Stimulated activated naive CD8-positive, alpha-beta T cell treated with anti-CD3 and anti-CD28 coated beads, Interleukin-15, Interleukin-2, amounts not matched to agents 100 ng/mL and 50 ng/mL, for 24 hours (primary cell): ENCODE data around the gene CORO2B.
"Not testable (repeated sequence)": the region's sequence is repeated elsewhere in the genome, so short reads cannot be mapped to it uniquely, and the experiment has no call there.

ENCODE experiments used
- H3K27ac Mint-ChIP-seq: one replicate; pipeline ENCODE4 v1.8.0; 2021; ENCODE audit warnings: mild to moderate bottlenecking, mixed read lengths
- H3K27me3 Mint-ChIP-seq: one replicate; pipeline ENCODE4 v1.8.0; 2021; ENCODE audit warnings: mixed read lengths
- H3K36me3 Mint-ChIP-seq: one replicate; pipeline ENCODE4 v1.8.0; 2021; ENCODE audit warnings: low read depth, mixed read lengths
- H3K4me1 Mint-ChIP-seq: one replicate; pipeline ENCODE4 v1.8.0; 2021; ENCODE audit warnings: low read depth, mixed read lengths
- H3K4me3 Mint-ChIP-seq: one replicate; pipeline ENCODE4 v1.8.0; 2021; ENCODE audit warnings: mild to moderate bottlenecking, mixed read lengths
- H3K9me3 Mint-ChIP-seq: one replicate; pipeline ENCODE4 v1.8.0; 2021; ENCODE audit warnings: mixed read lengths

CORO2B gene

GRCh38 chr15:68676011-68676605, 97.3 kb downstream of the CORO2B start:
- Mint-ChIP-seq H3K27ac (no peak overlapping the region), H3K4me1 (peaks cover 7% of the 10 kb centered on the region), H3K9me3 (no peaks in the 10 kb centered on the region), H3K4me3 (no peak overlapping the region), H3K36me3 (no peaks in the 10 kb centered on the region), H3K27me3 (peaks cover 16% of the 10 kb centered on the region)

- Mint-ChIP-seq H3K27ac (no peak overlapping the region), H3K4me3 (no peak overlapping the region), H3K9me3 (no peaks in the 10 kb centered on the region), H3K36me3 (no peaks in the 10 kb centered on the region), H3K27me3 (peaks cover 9% of the 10 kb centered on the region), H3K4me1 (peaks cover 7% of the 10 kb centered on the region)
Measured at GRCh38 chr15:68676926-68677325, 98.1 kb downstream of the CORO2B start.

GRCh38 chr15:68677996-68678395, 99.2 kb downstream of the CORO2B start:
- Mint-ChIP-seq H3K4me1 (peaks cover 7% of the 10 kb centered on the region), H3K4me3 (no peak overlapping the region), H3K36me3 (no peaks in the 10 kb centered on the region), H3K9me3 (no peaks in the 10 kb centered on the region), H3K27ac (no peak overlapping the region), H3K27me3 (peaks cover 2% of the 10 kb centered on the region)

DNA sequence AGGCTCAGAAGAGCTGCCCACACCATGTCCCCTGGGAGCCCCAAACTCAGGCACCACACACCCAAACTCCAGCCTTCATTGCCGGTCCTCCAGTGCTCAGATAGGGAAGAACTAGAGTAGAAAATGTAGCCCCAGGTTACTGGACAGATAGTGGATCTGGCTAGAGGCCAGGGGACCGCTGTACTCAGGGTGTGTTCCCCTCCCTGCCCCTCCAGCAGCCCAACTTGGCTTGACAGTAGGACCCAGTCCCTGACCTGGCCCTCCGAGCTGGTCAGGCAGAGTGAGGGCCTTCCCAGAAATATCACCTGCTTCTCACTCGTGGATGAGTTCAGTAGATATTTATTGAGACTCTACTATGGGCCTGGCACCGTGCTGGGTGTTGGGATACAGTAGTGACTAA, 100.0 kb downstream of the CORO2B start:
- no peak overlapping the region for H3K4me3 Mint-ChIP-seq
- no peak overlapping the region for H3K27ac Mint-ChIP-seq
- H3K9me3 Mint-ChIP-seq: no peaks in the 10 kb centered on the region
- no peaks in the 10 kb centered on the region for H3K36me3 Mint-ChIP-seq
- H3K27me3 Mint-ChIP-seq: no peaks in the 10 kb centered on the region
- H3K4me1 Mint-ChIP-seq: peaks cover 7% of the 10 kb centered on the region

GRCh38 chr15:68679161-68679560, 100.4 kb downstream of the CORO2B start:
- peaks cover 7% of the 10 kb centered on the region for H3K4me1 Mint-ChIP-seq
- H3K4me3 Mint-ChIP-seq: no peak overlapping the region
- H3K36me3 Mint-ChIP-seq: no peaks in the 10 kb centered on the region
- H3K27ac Mint-ChIP-seq: no peak overlapping the region
- no peaks in the 10 kb centered on the region for H3K9me3 Mint-ChIP-seq
- H3K27me3 Mint-ChIP-seq: no peaks in the 10 kb centered on the region

- Mint-ChIP-seq H3K9me3 (no peaks in the 10 kb centered on the region), H3K27ac (no peak overlapping the region), H3K4me3 (no peak overlapping the region), H3K27me3 (no peaks in the 10 kb centered on the region), H3K4me1 (peaks cover 4% of the 10 kb centered on the region), H3K36me3 (no peaks in the 10 kb centered on the region)
Measured at GRCh38 chr15:68679961-68680371, 101.2 kb downstream of the CORO2B start.

- H3K4me3 Mint-ChIP-seq, H3K27ac Mint-ChIP-seq, H3K9me3 Mint-ChIP-seq, H3K4me1 Mint-ChIP-seq, H3K27me3 Mint-ChIP-seq, H3K36me3 Mint-ChIP-seq: not testable (repeated sequence)
Measured at GRCh38 chr15:68680756-68681155, 102.0 kb downstream of the CORO2B start.

DNA sequence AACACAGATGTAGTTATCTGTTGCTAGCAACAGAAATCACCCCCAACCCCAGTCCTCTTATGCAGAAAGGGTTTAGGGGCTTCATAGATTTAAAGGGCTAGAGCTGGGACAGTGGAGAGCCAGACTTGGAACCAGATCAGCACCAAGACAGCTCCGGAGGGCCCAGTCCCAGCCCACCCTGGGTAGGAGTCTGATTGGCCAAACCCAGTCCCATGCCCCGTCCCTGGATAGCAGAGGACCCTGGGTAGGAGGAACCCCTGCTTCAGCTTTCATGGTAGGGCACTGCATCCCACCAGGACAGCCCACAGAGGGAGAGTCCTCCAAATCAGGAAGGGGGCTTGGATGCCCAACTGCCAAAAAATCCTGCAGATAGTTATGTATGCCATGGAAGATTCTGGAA, 103.0 kb downstream of the CORO2B start:
- Mint-ChIP-seq H3K4me3 (no peak overlapping the region), H3K36me3 (no peaks in the 10 kb centered on the region), H3K4me1 (no peaks in the 10 kb centered on the region)

DNA sequence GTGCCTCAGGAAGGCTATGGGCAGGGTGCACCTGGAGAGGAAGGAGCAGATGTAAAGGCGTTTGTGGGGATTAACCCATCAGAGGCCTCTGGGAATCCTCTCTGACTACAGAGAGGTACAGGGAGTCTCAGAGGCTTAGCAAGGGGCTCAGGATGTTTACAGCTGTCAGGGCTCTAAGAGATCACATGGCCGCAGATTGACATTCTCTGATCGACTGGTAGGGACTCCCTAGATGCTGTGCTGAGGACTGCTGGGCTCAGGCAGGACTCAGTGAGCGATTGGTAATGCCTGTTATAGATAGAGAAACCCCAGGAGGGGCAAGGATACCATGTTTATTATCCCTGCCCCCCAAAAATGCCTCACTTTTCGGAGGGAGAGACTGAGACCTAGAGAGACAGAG, 103.5 kb downstream of the CORO2B start:
- H3K27ac Mint-ChIP-seq: no peak overlapping the region
- no peaks in the 10 kb centered on the region for H3K9me3 Mint-ChIP-seq
- no peaks in the 10 kb centered on the region for H3K4me1 Mint-ChIP-seq
- H3K27me3 Mint-ChIP-seq: no peaks in the 10 kb centered on the region
- H3K4me3 Mint-ChIP-seq: no peak overlapping the region
- no peaks in the 10 kb centered on the region for H3K36me3 Mint-ChIP-seq

More for the DNA sequence above, 103.0 kb downstream of the CORO2B start:
- no peaks in the 10 kb centered on the region for H3K9me3 Mint-ChIP-seq
- H3K27me3 Mint-ChIP-seq: no peaks in the 10 kb centered on the region
- no peak overlapping the region for H3K27ac Mint-ChIP-seq

DNA sequence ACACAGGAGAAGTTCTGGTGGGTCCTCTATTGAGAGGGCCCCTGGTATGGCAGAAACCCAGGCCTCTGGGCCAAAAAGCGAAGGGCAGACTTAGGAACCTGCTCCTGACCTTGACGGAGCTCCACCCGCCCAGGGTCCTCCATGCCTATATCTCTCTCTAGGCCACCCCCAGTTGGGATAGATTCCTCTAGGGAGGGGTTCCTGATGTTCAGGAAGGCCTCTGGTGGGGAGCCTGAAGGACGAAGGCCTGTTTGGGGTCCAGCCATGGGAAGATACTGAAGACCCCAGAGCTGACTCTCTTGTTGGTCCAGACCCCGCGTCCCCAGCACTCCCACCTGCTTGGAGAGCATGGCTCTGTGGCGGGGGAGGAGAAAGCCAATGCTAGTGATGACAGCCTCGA, 104.2 kb downstream of the CORO2B start:
- Mint-ChIP-seq H3K4me3 (no peak overlapping the region), H3K27me3 (no peaks in the 10 kb centered on the region), H3K27ac (no peak overlapping the region), H3K9me3 (no peaks in the 10 kb centered on the region), H3K4me1 (no peaks in the 10 kb centered on the region), H3K36me3 (no peaks in the 10 kb centered on the region)

DNA sequence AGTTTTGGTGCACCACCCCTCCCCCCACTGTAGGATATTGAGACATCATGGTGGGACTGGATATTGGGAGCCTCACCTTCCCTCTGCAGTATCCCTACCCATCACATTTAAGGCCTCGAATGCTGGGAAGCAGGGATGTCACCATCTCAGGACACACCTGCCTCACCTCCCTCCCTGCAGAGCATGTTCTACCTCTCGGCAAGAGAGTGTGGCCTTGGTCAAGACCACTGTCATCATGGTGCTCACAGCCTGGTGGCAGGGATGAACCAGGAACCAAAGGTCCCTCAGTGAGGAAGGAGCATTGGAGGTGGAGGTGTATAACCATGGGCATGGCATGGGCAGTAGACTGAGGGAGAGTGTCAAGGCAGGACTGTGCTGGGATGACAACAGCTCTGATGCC, 104.8 kb downstream of the CORO2B start:
- Mint-ChIP-seq H3K36me3 (no peaks in the 10 kb centered on the region), H3K4me1 (no peaks in the 10 kb centered on the region), H3K27me3 (no peaks in the 10 kb centered on the region), H3K9me3 (no peaks in the 10 kb centered on the region), H3K4me3 (no peak overlapping the region), H3K27ac (no peak overlapping the region)

DNA sequence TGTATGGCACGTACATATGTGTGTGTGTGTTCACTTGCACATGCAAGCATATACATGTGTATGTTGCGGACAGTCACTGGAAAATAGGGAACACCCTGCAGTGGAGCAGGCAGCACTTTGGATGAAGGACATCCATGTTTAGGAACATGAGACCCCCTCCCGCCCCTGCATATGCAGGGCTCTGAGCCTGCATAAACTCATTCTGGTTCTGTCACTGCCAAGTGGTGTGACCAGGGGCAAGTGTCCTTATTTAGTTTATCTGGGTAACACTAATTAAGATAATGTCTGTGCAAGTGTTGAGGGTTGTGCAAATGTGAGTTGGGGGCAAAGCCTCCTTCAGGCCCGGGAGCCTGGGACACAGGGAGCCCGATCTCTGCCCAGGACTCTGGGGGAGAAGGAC, 105.7 kb downstream of the CORO2B start:
- no peaks in the 10 kb centered on the region for H3K4me1 Mint-ChIP-seq
- no peaks in the 10 kb centered on the region for H3K27me3 Mint-ChIP-seq
- no peaks in the 10 kb centered on the region for H3K36me3 Mint-ChIP-seq
- H3K4me3 Mint-ChIP-seq: no peak overlapping the region
- no peaks in the 10 kb centered on the region for H3K9me3 Mint-ChIP-seq
- no peak overlapping the region for H3K27ac Mint-ChIP-seq

- Mint-ChIP-seq H3K36me3 (no peaks in the 10 kb centered on the region), H3K4me1 (no peaks in the 10 kb centered on the region), H3K27ac (no peak overlapping the region), H3K9me3 (no peaks in the 10 kb centered on the region), H3K4me3 (no peak overlapping the region), H3K27me3 (no peaks in the 10 kb centered on the region)
Measured at GRCh38 chr15:68687136-68687735, 108.4 kb downstream of the CORO2B start.

DNA sequence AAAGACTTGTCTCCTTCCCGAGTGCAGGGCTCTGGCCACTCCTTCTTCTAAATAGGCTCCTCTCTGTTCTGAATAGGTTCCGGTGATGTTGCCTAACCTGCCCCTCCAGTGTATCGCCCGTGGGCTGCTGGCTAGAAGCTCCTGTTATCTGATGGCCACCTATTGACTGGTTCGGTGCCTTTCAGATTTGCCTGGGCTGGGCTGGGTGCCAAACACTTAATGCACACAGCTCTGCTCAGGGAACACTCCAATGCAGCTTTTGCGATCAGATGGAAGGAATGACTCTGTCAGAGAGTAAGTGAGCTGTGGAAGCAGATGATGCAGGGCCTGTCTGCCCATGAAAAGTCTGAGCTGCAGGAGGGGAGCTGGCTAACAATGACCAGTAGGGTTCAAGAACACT, 112.9 kb downstream of the CORO2B start:
- no peak overlapping the region for H3K27ac Mint-ChIP-seq
- H3K4me3 Mint-ChIP-seq: no peak overlapping the region
- H3K36me3 Mint-ChIP-seq: no peaks in the 10 kb centered on the region
- peaks cover 8% of the 10 kb centered on the region for H3K4me1 Mint-ChIP-seq
- peaks cover 3% of the 10 kb centered on the region for H3K27me3 Mint-ChIP-seq
- no peaks in the 10 kb centered on the region for H3K9me3 Mint-ChIP-seq

- no peak overlapping the region for H3K4me3 Mint-ChIP-seq
- H3K27me3 Mint-ChIP-seq: peaks cover 3% of the 10 kb centered on the region
- H3K4me1 Mint-ChIP-seq: peaks cover 8% of the 10 kb centered on the region
- H3K9me3 Mint-ChIP-seq: no peaks in the 10 kb centered on the region
- no peaks in the 10 kb centered on the region for H3K36me3 Mint-ChIP-seq
- no peak overlapping the region for H3K27ac Mint-ChIP-seq
Measured at GRCh38 chr15:68693071-68693470, 114.3 kb downstream of the CORO2B start.

DNA sequence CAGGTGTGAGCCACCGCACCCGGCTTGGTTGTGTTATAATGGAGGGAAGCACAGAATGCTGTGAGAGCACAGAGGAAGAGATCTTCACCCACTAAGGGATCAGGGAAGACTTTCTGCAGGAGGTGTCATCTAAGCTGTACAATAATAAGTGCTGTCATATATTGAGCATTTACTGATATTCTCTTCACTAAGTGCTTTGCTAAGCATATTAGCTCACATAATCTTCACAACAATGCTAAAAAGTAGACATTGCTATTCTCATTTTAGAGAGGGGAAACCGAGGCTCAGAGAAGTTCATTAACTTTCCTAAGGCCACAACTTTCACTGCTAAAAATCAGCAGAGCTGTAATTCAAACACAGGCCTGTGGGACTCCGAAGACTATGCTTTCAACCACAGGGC, 115.3 kb downstream of the CORO2B start:
- no peaks in the 10 kb centered on the region for H3K9me3 Mint-ChIP-seq
- H3K4me1 Mint-ChIP-seq: peaks cover 8% of the 10 kb centered on the region
- H3K36me3 Mint-ChIP-seq: no peaks in the 10 kb centered on the region
- H3K27ac Mint-ChIP-seq: no peak overlapping the region
- H3K27me3 Mint-ChIP-seq: peaks cover 3% of the 10 kb centered on the region
- H3K4me3 Mint-ChIP-seq: no peak overlapping the region
